H1 (cell line): ENCODE results near the gene ZSWIM7. TPM values are rescaled to one million over a fixed set of nuclear protein-coding genes. Genes with fewer than 3 reads are reported as not detected.

Experiments
- ATF2 ChIP-seq: IDR thresholded peaks from 2 replicates; pipeline ENCODE4 v1.6.1; 2012; ENCODE audit warnings: low read length, inconsistent platforms
- EP300 ChIP-seq, 2 experiments: IDR thresholded peaks; 1 replicate in 1 of 2; 2 replicates in 1 of 2; pipeline ENCODE4 v1.6.1; 2011 to 2012; ENCODE audit warnings: low read depth in 2 of 2, low read length in 2 of 2, mild to moderate bottlenecking in 2 of 2, borderline replicate concordance in 1 of 2, inconsistent platforms in 1 of 2, moderate library complexity in 1 of 2
- GABPA ChIP-seq: IDR thresholded peaks from 2 replicates; pipeline ENCODE4 v1.6.1; 2011; ENCODE audit warnings: mild to moderate bottlenecking, low read length, moderate library complexity, borderline replicate concordance; ENCODE audit not compliant: insufficient read depth
- polyA plus RNA-seq, 7 experiments: library from polyadenylated mRNA; depleted of rRNA in 3 of 7; stranded (reverse) in 5 of 7; unstranded in 2 of 7; fragments of >200 nt in 5 of 7; fragments of 200-250 nt in 2 of 7; gene quantifications; 1 replicate in 5 of 7; 2 replicates in 1 of 7; 4 replicates in 1 of 7; pipeline versions ENCODE4 v1.2.1 to v1.2.3, GENCODE V29; 2011 to 2013; ENCODE audit warnings: missing spikeins in 2 of 7, mixed read lengths in 2 of 7
- total RNA-seq: library from RNA; stranded (reverse); fragmentation: NEBNext Ultra II Directional; extraction: Animal tissue kit (Norgen Biotek cat#: 25700); gene quantifications from 2 replicates; pipeline ENCODE4 v1.2.1, GENCODE V29; 2021

ZSWIM7 gene
- total and polyA plus RNA-seq, 2 of the 8 experiments (the other 6 are each of a cell fraction or from before 2014, with no cell fraction given), result 39.3 to 57.7 TPM

GRCh38 chr17:16007439-16007838, 7.9 kb upstream of the ZSWIM7 start (continued):
- TF ChIP-seq EP300 (IDR thresholded peaks at IDR 0.05; ENCODE audit: borderline replicate concordance in 1 of 2, low read depth in 2 of 2, low read length in 2 of 2), result no peak
- TF ChIP-seq GABPA, result no peak
- TF ChIP-seq ATF2, result no peak
